Breast epithelium (tissue), 3 donors: ENCODE measurements around the gene ATXN10.

Experiments used
- POLR2A ChIP-seq: fragments of 450-650 bp; IDR thresholded peaks from one replicate; pipeline ENCODE4 v1.6.1; 2016; ENCODE audit warnings: antibody characterized with exemption, mild to moderate bottlenecking, moderate library complexity
- POLR2AphosphoS5 ChIP-seq, 3 donors: sonication (generic); formaldehyde crosslinking; IDR thresholded peaks; one replicate each; pipeline ENCODE4 v1.6.1; 2017; ENCODE audit warnings: antibody characterized with exemption in 3 of 3
- TF ChIP-seq, protein P1 (sequence below), 3 donors: fragments of 450-650 bp; IDR thresholded peaks; one replicate each; pipeline ENCODE4 v1.5.1; 2016 to 2017; ENCODE audit warnings: antibody characterized with exemption in 3 of 3, mild to moderate bottlenecking in 3 of 3, moderate library complexity in 3 of 3

- TF ChIP-seq, protein P1, sequence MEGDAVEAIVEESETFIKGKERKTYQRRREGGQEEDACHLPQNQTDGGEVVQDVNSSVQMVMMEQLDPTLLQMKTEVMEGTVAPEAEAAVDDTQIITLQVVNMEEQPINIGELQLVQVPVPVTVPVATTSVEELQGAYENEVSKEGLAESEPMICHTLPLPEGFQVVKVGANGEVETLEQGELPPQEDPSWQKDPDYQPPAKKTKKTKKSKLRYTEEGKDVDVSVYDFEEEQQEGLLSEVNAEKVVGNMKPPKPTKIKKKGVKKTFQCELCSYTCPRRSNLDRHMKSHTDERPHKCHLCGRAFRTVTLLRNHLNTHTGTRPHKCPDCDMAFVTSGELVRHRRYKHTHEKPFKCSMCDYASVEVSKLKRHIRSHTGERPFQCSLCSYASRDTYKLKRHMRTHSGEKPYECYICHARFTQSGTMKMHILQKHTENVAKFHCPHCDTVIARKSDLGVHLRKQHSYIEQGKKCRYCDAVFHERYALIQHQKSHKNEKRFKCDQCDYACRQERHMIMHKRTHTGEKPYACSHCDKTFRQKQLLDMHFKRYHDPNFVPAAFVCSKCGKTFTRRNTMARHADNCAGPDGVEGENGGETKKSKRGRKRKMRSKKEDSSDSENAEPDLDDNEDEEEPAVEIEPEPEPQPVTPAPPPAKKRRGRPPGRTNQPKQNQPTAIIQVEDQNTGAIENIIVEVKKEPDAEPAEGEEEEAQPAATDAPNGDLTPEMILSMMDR (IDR thresholded peaks at IDR 0.05): no peak
- TF ChIP-seq POLR2AphosphoS5 (IDR thresholded peaks at IDR 0.05) (no peak), POLR2A (no peak)
These were observed 19.6 kb upstream of the ATXN10 start for GRCh38 chr22:45651931-45652528.
